GM23338 (cell line): ENCODE results near the gene CPAMD8. TPM values are rescaled to one million over a fixed set of nuclear protein-coding genes. Genes with fewer than 3 reads are reported as not detected.

Source experiments
- ATAC-seq: fragments of 200-7000 bp; cut with Tn5 transposase; 3 replicates; pipeline ENCODE4 v1.9.1; 2020
- DNase-seq: peaks from one replicate; pipeline ENCODE4 v3.0.0-alpha.2; 2015; ENCODE audit warnings: low spot score
- H2AFZ ChIP-seq: fragments of 200-600 bp; sonication (generic); 2 replicates; pipeline ENCODE4 v1.8.0; 2016; ENCODE audit warnings: antibody characterized with exemption, mild to moderate bottlenecking, moderate library complexity
- H3F3A ChIP-seq: fragments of 200-600 bp; sonication (generic); replicated peaks from 2 replicates; pipeline ENCODE4 v1.8.0; 2017; ENCODE audit warnings: antibody characterized with exemption, mixed run types, low read depth
- H3K27ac ChIP-seq: fragments of 200-600 bp; sonication (generic); 2 replicates; pipeline ENCODE4 v1.6.1; 2016; ENCODE audit warnings: low read depth
- H3K27me3 ChIP-seq: fragments of 200-600 bp; sonication (generic); 2 replicates; pipeline ENCODE4 v1.8.0; 2016; ENCODE audit warnings: mild to moderate bottlenecking, mixed run types, moderate library complexity; ENCODE audit not compliant: insufficient read depth
- H3K36me3 ChIP-seq: fragments of 200-600 bp; sonication (generic); 2 replicates; pipeline ENCODE4 v1.8.0; 2016; ENCODE audit warnings: mild to moderate bottlenecking; ENCODE audit not compliant: insufficient read depth
- H3K4me1 ChIP-seq: fragments of 200-600 bp; sonication (generic); 2 replicates; pipeline ENCODE4 v1.8.0; 2016; ENCODE audit warnings: mild to moderate bottlenecking, moderate library complexity; ENCODE audit not compliant: insufficient read depth
- H3K4me2 ChIP-seq: fragments of 200-600 bp; sonication (generic); 2 replicates; pipeline ENCODE4 v1.7.1; 2017; ENCODE audit warnings: mixed run types
- H3K4me3 ChIP-seq: fragments of 200-600 bp; sonication (generic); 2 replicates; pipeline ENCODE4 v1.6.1; 2016; ENCODE audit warnings: mixed run types
- H3K79me2 ChIP-seq: fragments of 200-600 bp; sonication (generic); replicated peaks from 2 replicates; pipeline ENCODE4 v1.8.0; 2017; ENCODE audit warnings: mild to moderate bottlenecking; ENCODE audit not compliant: insufficient read depth
- H3K9me2 ChIP-seq: fragments of 200-600 bp; sonication (generic); 2 replicates; pipeline ENCODE4 v1.8.0; 2017; ENCODE audit not compliant: insufficient read depth
- H4K20me1 ChIP-seq: fragments of 200-600 bp; sonication (generic); replicated peaks from 2 replicates; pipeline ENCODE4 v1.8.0; 2017; ENCODE audit warnings: mild to moderate bottlenecking; ENCODE audit not compliant: insufficient read depth
- H3K27ac Mint-ChIP-seq: 2 replicates; pipeline ENCODE4 v1.8.0; 2020; ENCODE audit warnings: inconsistent platforms, mild to moderate bottlenecking, moderate library complexity, mixed read lengths
- H3K27me3 Mint-ChIP-seq: 3 replicates; pipeline ENCODE4 v1.8.0; 2022; ENCODE audit warnings: low read depth, mild to moderate bottlenecking, moderate library complexity, mixed read lengths, inconsistent platforms; ENCODE audit not compliant: insufficient read depth, poor library complexity
- H3K36me3 Mint-ChIP-seq: 3 replicates; pipeline ENCODE4 v1.8.0; 2021; ENCODE audit warnings: low read depth, mild to moderate bottlenecking, inconsistent platforms, moderate library complexity, mixed read lengths
- H3K4me1 Mint-ChIP-seq: 3 replicates; pipeline ENCODE4 v1.8.0; 2020; ENCODE audit warnings: mild to moderate bottlenecking, inconsistent platforms, mixed read lengths
- H3K4me3 Mint-ChIP-seq: 3 replicates; pipeline ENCODE4 v1.8.0; 2021; ENCODE audit warnings: moderate library complexity, mild to moderate bottlenecking, inconsistent platforms, mixed read lengths
- H3K9me3 Mint-ChIP-seq: 3 replicates; pipeline ENCODE4 v1.8.0; 2020; ENCODE audit warnings: moderate library complexity, mild to moderate bottlenecking, inconsistent platforms, mixed read lengths
- CREB1 ChIP-seq: fragments of 250-450 bp; sonication (Bioruptor Pico); IDR thresholded peaks from 2 replicates; pipeline ENCODE4 v1.5.0; 2020; ENCODE audit warnings: low read depth, mild to moderate bottlenecking, moderate library complexity
- ETS1 ChIP-seq: IDR thresholded peaks from 2 replicates; pipeline ENCODE4 v1.6.1; 2016; ENCODE audit warnings: antibody characterized with exemption
- JUNB ChIP-seq: IDR thresholded peaks from one replicate; pipeline ENCODE4 v1.6.1; 2016; ENCODE audit warnings: antibody characterized with exemption; ENCODE audit not compliant: unreplicated experiment
- NANOG ChIP-seq: IDR thresholded peaks from 2 replicates; pipeline ENCODE4 v1.6.1; 2016; ENCODE audit warnings: antibody characterized with exemption, borderline replicate concordance
- ZNF462 ChIP-seq: fragments of 250-450 bp; sonication (Bioruptor Pico); IDR thresholded peaks from 2 replicates; pipeline ENCODE4 v1.5.0; 2020; ENCODE audit warnings: mild to moderate bottlenecking, moderate library complexity
- polyA plus RNA-seq: library from polyadenylated mRNA; unstranded; fragments of >200 nt; fragmentation: Nextera tagmentation; extraction: Ambion mirVana; gene quantifications from 2 replicates; pipeline ENCODE4 v1.2.1, GENCODE V29; 2016
- total RNA-seq: library from RNA; depleted of rRNA; stranded (reverse); fragments of >200 nt; shearing (Covaris generic); gene quantifications from 2 replicates; pipeline ENCODE4 v1.2.3, GENCODE V29; 2014

The CPAMD8 gene
- total and polyA plus RNA-seq, 2 experiments from 2014 or later, result 4.4 to 11.8 TPM

- Histone ChIP-seq H3K36me3 (peaks cover 40% of the 10 kb centered on the region), H3K79me2 (peaks cover 5% of the 10 kb centered on the region; the same call in 1 of the 2 replicates), H4K20me1 (no peaks in the 10 kb centered on the region; the same call in none of the 2 replicates), H3F3A (no peaks in the 10 kb centered on the region), H3K4me2 (no peak overlapping the region), H3K9me2 (no peaks in the 10 kb centered on the region), H3K4me3 (no peak overlapping the region), H2AFZ (no peak overlapping the region), H3K4me1 (no peaks in the 10 kb centered on the region), H3K27ac (no peak overlapping the region), H3K27me3 (no peaks in the 10 kb centered on the region)
- H3K9me3 Mint-ChIP-seq, result peaks cover 14% of the 10 kb centered on the region; the same call in 2 of the 3 replicates
- no peak overlapping the region for H3K4me3 Mint-ChIP-seq
- H3K36me3 Mint-ChIP-seq, result peaks cover 84% of the 10 kb centered on the region
- peaks cover 8% of the 10 kb centered on the region for H3K4me1 Mint-ChIP-seq
- ATAC-seq, result no peak
- DNase-seq, result no peak
- H3K27me3 Mint-ChIP-seq, result no peaks in the 10 kb centered on the region
- no peak overlapping the region for H3K27ac Mint-ChIP-seq
- no peak for TF ChIP-seq ZNF462
Observed at GRCh38 chr19:17055636-17056035, 29.0 kb upstream of the CPAMD8 start.

- no peaks in the 10 kb centered on the region; the same call in none of the 2 replicates for H4K20me1 ChIP-seq
- no peak overlapping the region for H3K27ac Mint-ChIP-seq
- DNase-seq (no peak), ATAC-seq (no peak)
- peaks cover 38% of the 10 kb centered on the region for H3K36me3 ChIP-seq
- H3K4me1 ChIP-seq, result no peaks in the 10 kb centered on the region
- no peak overlapping the region for H3K4me3 Mint-ChIP-seq
- H3K4me2 ChIP-seq, result no peak overlapping the region
- H3K4me3 ChIP-seq, result no peak overlapping the region
- H3K27me3 ChIP-seq, result no peaks in the 10 kb centered on the region
- no peaks in the 10 kb centered on the region for H3F3A ChIP-seq
- peaks cover 8% of the 10 kb centered on the region for H3K4me1 Mint-ChIP-seq
- no peaks in the 10 kb centered on the region for H3K9me2 ChIP-seq
- no peak overlapping the region for H2AFZ ChIP-seq
- peaks cover 14% of the 10 kb centered on the region; the same call in 2 of the 3 replicates for H3K9me3 Mint-ChIP-seq
- no peak overlapping the region for H3K27ac ChIP-seq
- H3K79me2 ChIP-seq, result 0 out of 2 replicates have a peak, but pooled peaks cover 2% of the 10 kb centered on the region
- peaks cover 82% of the 10 kb centered on the region for H3K36me3 Mint-ChIP-seq
- no peaks in the 10 kb centered on the region for H3K27me3 Mint-ChIP-seq
- no peak for TF ChIP-seq ETS1
- TF ChIP-seq CREB1 (CRISPR knock-in tag), result no peak
- no peak for TF ChIP-seq NANOG
- no peak for TF ChIP-seq ZNF462
- TF ChIP-seq JUNB, result no peak
Observed at GRCh38 chr19:17054746-17055145, 28.1 kb upstream of the CPAMD8 start.
